ENCODE data around the gene CD59. TPM values are rescaled to one million over a fixed set of nuclear protein-coding genes. Genes with fewer than 3 reads are reported as not detected.

CD59 gene
- total RNA-seq, 4 donors from 2014 or later: 321 to 413 (median 356) TPM

GRCh38 chr11:33663121-33663520 lies 73.1 kb downstream of the CD59 start:
- TF ChIP-seq CTCF (IDR thresholded peaks at IDR 0.05; ENCODE audit: low read depth): no peak

- TF ChIP-seq CTCF (IDR thresholded peaks at IDR 0.05; ENCODE audit: low read depth): no peak
Measured at GRCh38 chr11:33660962-33661361, 75.3 kb downstream of the CD59 start.

DNA sequence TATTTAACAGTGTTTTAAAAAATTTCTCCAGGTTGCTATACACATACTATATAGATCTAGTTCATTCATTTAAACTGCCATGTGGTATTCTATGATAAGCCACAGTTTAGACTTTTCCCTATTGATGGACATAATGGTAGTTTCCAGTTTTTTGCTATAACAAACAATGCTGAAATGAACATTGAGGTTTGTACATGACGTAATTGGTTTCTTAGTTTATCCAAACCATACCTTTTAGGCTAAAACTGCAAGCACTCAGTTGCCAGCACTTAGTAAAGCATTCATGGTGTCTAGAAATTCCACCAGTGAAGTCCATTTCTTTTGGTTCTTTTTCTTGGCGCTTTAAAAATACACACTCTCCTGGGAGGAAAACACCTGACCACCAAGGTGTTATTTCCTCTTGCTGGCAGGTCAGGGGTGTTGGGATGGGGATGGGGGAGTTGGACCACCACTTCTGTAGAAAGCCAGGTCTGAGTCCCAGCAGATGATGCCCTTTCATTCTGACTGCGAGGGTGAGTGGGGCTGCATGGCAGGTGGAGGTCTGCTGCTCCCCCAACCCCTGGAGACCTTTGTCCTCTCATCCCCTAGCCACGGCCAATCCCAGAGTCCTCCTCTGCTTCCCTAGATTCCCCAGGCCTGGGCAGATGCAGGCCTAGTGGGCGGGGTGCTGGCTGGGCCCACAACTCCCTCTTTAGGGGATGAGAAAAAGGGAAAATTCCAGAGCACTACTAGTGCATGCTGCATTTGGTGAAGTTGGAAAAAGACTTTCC lies 76.7 kb downstream of the CD59 start:
- no peak for TF ChIP-seq CTCF (IDR thresholded peaks at IDR 0.05; ENCODE audit: low read depth)

DNA sequence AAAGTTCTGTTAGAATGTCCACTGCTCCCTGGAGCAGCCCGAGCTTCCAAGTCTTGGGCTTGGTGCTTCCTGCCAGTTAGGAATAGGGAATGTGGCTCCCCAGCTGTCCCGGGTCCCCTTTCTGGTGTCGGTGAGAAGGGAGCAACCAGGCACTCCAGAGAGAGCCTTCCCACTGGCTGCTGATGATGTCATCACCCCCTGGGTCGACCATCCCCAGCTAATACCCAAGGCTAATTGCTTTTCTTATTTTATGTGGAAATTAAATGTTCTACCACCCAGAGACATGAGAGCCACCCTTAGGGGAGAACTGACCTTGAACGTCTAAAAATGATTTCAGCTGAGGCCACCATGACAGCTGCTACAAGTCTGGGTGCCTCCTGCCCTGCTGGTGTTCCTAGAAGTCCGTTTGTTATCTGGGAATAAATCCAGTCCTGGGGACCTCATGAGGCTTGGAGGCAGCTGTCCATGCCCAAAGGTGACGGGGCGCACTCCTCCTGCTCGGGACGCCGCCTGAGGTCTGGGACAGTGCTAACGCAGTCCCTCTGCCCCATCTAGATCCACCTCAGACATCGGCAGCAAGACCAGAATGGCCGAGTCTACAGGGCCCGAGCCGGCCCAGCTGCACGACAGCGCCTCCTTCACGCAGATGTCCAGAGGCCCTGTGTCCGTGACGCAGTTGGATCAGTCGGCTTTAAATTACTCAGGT lies 77.9 kb downstream of the CD59 start:
- TF ChIP-seq CTCF (IDR thresholded peaks at IDR 0.05; ENCODE audit: low read depth): no peak

GRCh38 chr11:33657757-33658156 lies 78.5 kb downstream of the CD59 start:
- TF ChIP-seq CTCF (IDR thresholded peaks at IDR 0.05; ENCODE audit: low read depth): no peak

- TF ChIP-seq CTCF (IDR thresholded peaks at IDR 0.05; ENCODE audit: low read depth): no peak
Measured at GRCh38 chr11:33656768-33657167, 79.5 kb downstream of the CD59 start.

GRCh38 chr11:33655842-33656600 lies 80.2 kb downstream of the CD59 start:
- TF ChIP-seq CTCF (IDR thresholded peaks at IDR 0.05; ENCODE audit: low read depth): no peak
